ENCODE results near the gene FOXN3.

DNA sequence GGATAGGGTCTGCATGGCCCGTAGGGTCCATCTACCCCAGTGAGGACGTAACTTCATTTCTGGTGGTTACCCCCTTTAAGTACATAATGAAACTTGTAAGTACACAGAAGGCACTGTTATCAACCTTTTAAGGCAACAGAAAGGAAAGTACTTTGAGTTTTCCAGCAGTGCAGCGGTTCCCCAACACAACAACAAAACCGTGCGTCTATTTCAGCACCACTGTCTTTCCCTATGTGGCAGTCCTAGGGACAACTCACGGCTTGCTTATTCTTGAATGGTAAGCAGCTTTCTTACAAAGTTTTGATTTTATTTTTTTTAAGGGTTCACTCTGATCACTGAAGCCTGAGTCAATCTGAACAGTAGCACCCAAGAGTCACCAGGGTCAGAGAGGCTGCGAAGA, 46.3 kb downstream of the FOXN3 start:
- no peak for TF ChIP-seq EZH2 (IDR thresholded peaks at IDR 0.05; ENCODE audit: borderline replicate concordance, low read depth, low read length, severe bottlenecking)
- TF ChIP-seq, protein P1, sequence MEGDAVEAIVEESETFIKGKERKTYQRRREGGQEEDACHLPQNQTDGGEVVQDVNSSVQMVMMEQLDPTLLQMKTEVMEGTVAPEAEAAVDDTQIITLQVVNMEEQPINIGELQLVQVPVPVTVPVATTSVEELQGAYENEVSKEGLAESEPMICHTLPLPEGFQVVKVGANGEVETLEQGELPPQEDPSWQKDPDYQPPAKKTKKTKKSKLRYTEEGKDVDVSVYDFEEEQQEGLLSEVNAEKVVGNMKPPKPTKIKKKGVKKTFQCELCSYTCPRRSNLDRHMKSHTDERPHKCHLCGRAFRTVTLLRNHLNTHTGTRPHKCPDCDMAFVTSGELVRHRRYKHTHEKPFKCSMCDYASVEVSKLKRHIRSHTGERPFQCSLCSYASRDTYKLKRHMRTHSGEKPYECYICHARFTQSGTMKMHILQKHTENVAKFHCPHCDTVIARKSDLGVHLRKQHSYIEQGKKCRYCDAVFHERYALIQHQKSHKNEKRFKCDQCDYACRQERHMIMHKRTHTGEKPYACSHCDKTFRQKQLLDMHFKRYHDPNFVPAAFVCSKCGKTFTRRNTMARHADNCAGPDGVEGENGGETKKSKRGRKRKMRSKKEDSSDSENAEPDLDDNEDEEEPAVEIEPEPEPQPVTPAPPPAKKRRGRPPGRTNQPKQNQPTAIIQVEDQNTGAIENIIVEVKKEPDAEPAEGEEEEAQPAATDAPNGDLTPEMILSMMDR (IDR thresholded peaks at IDR 0.05; ENCODE audit: extremely low read depth in 1 of 2, insufficient read depth in 1 of 2, low read depth in 1 of 2, low read length in 2 of 2), result no peak
